ENCODE data around the gene FADS2.

DNA sequence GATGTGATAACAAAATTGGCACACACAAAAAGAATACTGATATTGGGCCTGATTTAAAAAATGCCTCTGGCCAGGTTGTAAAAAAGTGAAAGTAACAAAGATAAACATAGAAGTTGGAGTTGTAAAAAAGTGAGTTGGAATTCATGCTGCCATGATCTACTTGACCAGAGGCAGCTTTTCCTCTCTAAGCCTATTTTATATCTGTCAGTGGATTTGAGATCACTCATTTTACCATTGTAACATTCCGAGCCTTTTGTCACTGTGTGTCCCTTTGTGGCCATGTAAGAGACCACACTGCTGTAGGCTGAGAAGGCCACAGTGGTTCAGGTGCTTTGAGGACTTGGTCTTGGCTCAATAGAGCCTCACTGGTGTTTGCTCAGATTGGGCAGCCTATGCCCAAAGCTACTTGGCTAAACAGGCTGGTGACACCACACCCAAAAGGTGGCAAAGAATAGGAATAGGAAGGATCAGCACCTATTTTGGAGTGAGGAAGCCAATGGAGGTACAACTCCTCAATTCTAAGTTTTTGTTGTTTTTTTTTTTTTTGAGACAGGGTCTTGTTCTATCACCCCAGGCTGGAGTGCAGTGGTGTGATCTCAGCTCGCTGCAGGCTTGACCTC, 28.3 kb upstream of the FADS2 start:
- TF ChIP-seq, protein P1, sequence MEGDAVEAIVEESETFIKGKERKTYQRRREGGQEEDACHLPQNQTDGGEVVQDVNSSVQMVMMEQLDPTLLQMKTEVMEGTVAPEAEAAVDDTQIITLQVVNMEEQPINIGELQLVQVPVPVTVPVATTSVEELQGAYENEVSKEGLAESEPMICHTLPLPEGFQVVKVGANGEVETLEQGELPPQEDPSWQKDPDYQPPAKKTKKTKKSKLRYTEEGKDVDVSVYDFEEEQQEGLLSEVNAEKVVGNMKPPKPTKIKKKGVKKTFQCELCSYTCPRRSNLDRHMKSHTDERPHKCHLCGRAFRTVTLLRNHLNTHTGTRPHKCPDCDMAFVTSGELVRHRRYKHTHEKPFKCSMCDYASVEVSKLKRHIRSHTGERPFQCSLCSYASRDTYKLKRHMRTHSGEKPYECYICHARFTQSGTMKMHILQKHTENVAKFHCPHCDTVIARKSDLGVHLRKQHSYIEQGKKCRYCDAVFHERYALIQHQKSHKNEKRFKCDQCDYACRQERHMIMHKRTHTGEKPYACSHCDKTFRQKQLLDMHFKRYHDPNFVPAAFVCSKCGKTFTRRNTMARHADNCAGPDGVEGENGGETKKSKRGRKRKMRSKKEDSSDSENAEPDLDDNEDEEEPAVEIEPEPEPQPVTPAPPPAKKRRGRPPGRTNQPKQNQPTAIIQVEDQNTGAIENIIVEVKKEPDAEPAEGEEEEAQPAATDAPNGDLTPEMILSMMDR (IDR thresholded peaks at IDR 0.05 in 4 of 5, conservative IDR thresholded peaks at IDR 0.05 in 1 of 5), result no peak
- TF ChIP-seq POLR2A (IDR thresholded peaks at IDR 0.05), result no peak

All from gastrocnemius medialis (tissue), 4 donors.